GM18502 (cell line): ENCODE results near the gene SYT13.

Source experiments
- ATAC-seq: cut with Tn5 transposase; IDR thresholded peaks from one replicate; pipeline ENCODE4 v1.9.1; 2021; ENCODE audit warnings: mild to moderate bottlenecking; ENCODE audit not compliant: unreplicated experiment, poor library complexity

SYT13 gene

GRCh38 chr11:45285930-45286632 is at the start of gene SYT13:
TSS of gene SYT13 (minus strand) at chr11:45286341. CDS start at chr11:45286207, 134 bp downstream.
- no peak for ATAC-seq

GRCh38 chr11:45335434-45335833 is 49.3 kb upstream of the SYT13 start:
- ATAC-seq = no peak

DNA sequence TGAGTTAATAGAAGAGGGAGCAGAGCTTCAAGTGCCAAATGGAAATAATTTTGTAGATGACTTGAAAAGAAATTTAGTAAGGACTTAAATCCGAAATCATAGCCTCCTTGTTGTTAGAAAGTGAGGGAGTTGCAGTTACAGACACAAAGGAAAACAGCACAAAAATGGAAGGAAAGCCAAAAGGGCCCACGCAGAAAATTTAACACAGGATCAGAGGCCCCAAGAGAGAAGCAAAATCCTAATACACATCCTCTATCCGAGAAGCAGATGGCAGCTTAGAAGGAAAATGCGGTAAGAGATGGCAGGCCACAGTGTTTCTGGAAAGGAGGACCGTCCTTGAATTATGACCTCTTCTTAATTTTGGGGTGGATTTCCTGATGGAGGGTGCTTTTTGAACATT is 48.7 kb upstream of the SYT13 start:
- ATAC-seq = no peak

DNA sequence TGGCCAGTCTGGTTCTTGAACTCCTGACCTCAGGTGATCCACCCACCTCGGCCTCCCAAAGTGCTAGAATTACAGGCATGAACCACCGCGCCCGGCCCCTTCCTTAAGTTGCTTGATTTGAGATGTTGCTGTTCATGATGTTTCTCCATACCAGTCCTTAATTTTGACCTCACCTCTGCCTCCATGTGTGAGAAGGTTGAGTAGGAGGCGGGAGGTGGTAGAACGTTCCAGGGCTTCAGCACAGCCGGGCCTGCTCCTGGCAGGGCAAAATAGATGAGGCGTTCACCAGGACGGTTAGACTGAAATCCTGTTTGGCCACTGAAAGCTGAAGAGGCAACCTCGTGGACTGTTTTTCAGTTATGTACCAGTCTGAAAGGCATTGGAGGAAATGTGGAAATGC is 48.3 kb upstream of the SYT13 start:
- no peak for ATAC-seq

DNA sequence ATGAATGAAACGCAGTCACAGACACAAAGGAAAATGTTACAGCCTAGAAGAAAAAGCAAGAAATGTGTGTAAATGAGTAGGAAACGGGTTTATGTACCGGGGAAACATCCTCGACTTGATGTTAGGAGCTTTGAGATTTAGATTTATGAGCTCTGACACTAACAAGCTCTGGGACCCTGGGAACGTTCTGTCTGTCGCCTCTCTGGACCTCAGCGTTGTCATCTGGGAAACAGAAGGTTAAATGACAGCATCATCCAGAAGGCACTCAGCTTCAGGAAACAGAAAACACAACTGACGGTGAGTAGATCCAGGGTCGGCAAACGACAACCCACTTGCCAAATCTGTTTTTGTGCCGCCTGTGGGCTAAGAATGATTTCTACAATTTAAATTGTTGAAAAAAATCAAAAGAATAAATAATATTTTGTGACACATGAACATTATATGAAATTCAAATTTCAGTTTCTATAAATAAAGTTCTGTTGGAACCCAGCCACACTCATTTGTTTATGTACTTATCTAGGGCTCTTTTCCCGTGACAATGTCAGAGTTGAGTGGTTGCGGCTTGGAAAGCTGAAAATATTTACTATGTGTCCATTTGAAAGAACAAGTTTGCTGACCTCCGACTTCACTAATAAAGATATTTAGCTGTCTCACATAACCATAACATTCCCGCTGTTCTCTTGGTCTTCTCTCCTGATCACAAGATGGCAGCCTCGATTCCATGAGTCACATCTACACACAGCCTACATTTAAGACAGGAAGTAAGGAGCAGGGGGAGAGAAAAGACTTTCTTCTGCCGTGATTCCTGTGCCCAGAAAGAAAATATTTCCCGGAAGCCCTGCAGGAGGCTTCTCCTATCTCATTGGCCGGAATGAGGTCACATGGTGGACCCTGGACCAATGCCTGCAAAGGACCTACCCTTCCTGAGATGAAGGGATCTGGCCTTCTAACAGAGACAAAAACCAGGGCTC is 47.1 kb upstream of the SYT13 start:
- no peak for ATAC-seq

- no peak for ATAC-seq
These were observed 46.3 kb upstream of the SYT13 start for GRCh38 chr11:45332276-45332934.

DNA sequence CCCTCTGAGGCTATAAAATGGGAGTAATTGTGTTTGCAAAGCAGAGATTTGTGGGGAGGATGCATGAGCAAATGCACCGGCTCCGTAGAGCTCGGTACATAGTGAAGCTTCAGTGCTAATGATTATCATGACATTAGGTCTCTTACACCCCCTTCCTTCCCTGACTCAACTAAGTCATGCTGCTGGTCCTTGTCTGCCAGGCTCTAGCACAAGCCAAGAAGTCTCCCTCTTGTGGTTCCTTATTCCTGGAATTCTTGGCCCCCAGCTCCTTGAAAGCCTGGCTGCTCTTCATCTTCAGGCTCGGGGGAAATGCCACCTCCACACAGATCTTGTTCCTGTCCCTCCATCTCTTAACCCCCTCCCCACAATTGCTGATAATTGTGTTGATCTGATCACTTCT is 45.7 kb upstream of the SYT13 start:
- no peak for ATAC-seq

DNA sequence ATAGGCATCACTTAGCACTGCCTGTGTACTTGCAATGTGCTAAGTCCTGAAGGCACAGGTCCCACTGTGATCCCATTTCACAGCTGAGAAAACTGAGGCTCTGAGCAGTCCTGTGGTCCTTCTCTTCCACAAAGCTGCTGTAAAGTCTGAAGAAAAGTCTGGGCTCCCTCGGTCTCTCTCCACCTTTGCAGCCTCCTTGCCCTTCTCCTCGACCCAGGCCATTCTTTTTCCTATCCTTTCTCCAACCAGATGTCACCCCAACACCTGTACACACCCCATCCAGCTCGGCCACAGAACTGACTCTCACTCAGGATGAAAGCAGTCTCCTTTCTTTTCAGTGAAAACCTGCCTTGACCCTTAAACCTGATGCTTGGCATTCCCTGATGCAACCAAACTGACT is 42.6 kb upstream of the SYT13 start:
- no peak for ATAC-seq

DNA sequence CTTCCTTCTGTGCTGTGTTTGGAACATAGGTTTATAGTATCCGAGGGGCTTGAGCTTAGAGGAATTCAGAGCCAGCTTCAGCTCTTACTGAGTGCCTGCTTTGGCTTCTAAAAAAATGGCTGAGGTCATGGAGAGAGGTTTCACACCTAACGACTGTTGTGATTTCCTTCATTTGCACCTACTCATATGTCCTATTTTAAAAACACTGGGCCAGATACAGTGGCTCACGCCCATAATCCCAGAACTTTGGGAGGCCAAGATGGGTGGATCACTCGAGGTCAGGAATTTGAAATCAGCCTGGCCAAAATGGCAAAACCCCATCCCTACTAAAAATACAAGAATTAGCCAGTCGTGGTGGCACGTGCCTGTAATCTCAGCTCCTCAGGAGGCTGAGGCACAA is 38.3 kb upstream of the SYT13 start:
- no peak for ATAC-seq

GRCh38 chr11:45323601-45324249 is 37.6 kb upstream of the SYT13 start:
- no peak for ATAC-seq

DNA sequence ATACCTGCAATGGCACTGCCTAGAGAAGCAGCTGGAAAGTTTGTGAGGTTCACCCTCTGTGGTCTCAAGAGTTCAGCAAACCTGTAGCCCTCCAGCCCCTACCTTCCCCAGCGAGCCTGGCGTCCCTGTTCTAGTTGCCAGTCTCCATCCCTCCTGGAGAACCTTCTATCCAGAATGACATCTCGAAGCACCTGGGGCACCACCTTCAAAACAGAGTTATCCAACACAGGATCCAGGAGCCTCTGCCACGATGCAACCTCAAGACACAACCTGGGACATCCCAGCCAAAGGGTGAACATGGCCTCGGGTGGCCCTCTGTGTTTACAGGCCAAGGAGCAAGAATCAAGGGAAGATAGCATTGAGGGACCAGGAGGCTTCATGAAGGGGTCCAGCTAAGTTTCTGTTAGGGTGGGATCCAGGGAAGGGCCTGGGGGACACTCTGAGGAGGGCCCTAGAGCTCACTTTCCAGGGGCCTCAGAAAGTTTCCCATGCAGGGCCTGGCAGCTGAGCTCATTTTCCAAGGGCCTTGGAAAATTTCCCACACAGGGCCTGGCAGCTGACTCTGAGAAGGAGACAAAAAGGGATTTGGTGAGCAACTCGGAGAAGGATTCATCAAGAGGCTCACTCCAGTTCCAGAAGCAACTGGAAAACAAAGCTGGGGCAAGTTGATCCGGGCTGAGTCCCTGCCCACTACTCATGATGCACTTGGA is 36.9 kb upstream of the SYT13 start:
- no peak for ATAC-seq

DNA sequence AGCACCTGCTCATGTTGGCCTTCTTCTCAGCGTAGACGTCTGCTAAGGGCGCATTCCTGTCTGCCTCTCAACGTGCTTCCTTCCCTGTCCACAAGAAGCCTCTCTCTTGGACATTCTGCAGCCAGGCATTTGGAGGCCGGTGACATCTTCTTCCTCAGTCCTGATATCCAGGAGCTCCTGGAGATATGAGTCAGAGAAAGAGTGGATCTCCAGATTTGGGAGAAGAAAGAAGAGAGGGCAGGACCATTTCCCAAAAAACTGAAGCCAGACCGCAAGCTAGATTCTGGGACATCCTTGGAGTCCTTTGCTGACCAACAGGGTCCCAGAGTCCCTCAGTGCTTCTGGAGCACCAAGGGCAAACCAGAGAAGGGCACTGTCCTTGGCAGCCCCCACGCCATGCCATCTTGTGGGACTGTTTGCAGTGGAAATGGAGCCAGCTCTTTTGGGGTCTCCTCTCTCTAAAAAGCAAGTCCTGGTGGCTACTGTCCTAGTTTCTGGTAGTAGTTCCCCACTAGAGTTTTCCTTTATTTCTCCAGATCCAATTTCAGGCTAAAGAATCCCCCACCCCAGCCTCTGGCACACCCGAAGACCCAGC is 36.1 kb upstream of the SYT13 start:
- ATAC-seq = no peak

DNA sequence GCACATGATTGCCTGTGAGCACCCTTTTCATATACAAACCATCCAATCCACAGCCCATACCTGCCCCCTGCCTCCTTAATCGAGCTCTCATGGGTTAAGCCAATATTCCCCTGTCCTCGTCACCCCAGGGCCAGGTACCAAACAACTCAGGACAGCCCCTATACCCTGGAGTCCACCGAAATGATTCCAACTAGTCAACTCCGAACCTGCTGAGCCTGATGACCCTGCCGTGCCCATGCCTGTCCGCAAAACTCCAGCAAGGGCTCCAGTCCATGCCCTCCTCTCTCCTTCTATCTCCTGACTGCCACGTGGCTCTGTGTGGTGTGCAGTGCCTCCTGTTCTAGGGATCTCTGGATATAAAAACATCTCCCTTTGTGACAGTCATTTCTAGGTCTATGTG is 35.5 kb upstream of the SYT13 start:
- ATAC-seq = no peak

GRCh38 chr11:45321031-45321595 is 35.0 kb upstream of the SYT13 start:
- ATAC-seq = no peak

- ATAC-seq = no peak
These were observed 34.2 kb upstream of the SYT13 start for GRCh38 chr11:45320371-45320770.

GRCh38 chr11:45319077-45319476 is 32.9 kb upstream of the SYT13 start:
- ATAC-seq = no peak

GRCh38 chr11:45318516-45318915 is 32.4 kb upstream of the SYT13 start:
- ATAC-seq = no peak

GRCh38 chr11:45316258-45316657 is 30.1 kb upstream of the SYT13 start:
- no peak for ATAC-seq

DNA sequence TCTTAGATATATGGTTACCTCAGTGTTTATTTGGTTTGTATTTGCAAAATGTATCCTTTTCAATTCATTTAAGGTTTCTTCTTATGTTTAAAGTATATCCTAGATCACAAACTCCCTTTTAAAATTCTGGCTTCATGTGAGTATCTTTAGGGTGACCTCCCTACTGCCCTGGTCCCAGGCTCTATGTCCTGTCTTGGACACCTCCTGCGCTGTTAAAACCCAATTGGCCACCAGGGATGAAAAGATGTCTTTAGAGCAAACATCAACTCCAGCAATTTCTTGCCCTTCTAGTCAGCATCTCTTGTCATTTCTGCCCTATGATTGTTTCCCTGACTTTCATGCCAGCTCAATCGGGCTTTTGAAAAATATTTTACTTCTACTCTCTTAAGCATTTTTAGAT is 28.8 kb upstream of the SYT13 start:
- no peak for ATAC-seq
